C4-2B (cell line): ENCODE data around the gene MYADML2.
"Not testable (repeated sequence)": the region's sequence is repeated elsewhere in the genome, so short reads cannot be mapped to it uniquely, and the experiment has no call there.

Experiments used
- ZFX ChIP-seq: fragments of 450-650 bp; IDR thresholded peaks from 2 replicates; pipeline ENCODE4 v1.6.1; 2017
- TF ChIP-seq, protein P1 (sequence below): fragments of 450-650 bp; conservative IDR thresholded peaks from 2 replicates; pipeline ENCODE4 v1.5.1; 2017; ENCODE audit warnings: mild to moderate bottlenecking

DNA sequence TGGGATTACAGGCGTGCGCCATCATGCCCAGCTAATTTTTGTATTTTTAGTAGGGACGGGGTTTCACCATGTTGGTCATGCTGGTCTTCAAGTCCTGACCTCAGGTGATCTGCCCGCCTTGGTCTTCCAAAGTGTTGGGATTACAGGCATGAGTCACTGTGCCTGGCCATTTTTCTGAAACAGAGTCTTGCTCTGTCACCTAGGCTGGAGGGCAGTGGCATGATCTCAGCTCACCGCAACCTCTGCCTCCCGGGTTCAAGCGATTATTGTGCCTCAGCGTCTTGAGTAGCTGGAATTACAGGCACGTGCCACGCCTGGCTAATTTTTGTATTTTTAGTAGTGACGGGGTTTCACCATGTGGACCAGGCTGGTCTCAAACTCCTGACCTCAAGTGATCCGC, 34.5 kb upstream of the MYADML2 start:
- TF ChIP-seq, protein P1, sequence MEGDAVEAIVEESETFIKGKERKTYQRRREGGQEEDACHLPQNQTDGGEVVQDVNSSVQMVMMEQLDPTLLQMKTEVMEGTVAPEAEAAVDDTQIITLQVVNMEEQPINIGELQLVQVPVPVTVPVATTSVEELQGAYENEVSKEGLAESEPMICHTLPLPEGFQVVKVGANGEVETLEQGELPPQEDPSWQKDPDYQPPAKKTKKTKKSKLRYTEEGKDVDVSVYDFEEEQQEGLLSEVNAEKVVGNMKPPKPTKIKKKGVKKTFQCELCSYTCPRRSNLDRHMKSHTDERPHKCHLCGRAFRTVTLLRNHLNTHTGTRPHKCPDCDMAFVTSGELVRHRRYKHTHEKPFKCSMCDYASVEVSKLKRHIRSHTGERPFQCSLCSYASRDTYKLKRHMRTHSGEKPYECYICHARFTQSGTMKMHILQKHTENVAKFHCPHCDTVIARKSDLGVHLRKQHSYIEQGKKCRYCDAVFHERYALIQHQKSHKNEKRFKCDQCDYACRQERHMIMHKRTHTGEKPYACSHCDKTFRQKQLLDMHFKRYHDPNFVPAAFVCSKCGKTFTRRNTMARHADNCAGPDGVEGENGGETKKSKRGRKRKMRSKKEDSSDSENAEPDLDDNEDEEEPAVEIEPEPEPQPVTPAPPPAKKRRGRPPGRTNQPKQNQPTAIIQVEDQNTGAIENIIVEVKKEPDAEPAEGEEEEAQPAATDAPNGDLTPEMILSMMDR = not testable (repeated sequence)
- not testable (repeated sequence) for TF ChIP-seq ZFX
